ENCODE data around the gene TEKT5. TPM values are rescaled to one million over a fixed set of nuclear protein-coding genes. Genes with fewer than 3 reads are reported as not detected.
"Not testable (repeated sequence)": the region's sequence is repeated elsewhere in the genome, so short reads cannot be mapped to it uniquely, and the experiment has no call there.

The TEKT5 gene
- total RNA-seq (under 1 TPM in 1 of 2 experiments, not detected in 1; 0.68 TPM), polyA plus RNA-seq (not detected), total RNA-seq (0 to 0.98 (median 0) reads per million in 6 experiments)

DNA sequence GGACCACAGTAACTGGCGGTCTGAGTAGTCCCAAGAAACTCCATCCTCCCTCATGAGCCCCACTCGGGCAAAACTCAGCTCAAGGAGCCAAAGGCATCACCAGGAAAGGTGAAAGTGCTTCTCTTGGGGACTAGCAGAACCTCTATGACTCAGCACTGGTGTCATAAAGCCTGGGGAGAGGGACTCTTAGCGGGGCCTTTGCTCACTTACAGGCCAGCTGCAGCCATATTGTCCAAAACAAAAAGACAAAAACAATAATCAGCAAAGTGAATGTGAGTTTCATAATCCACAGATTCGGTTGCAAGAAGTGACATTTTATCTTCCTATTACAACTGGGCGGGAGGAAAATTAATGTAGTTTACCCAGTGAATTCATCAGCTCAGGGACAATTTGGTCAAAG is at the start of gene TEKT5:
TEKT5 (minus strand) TSS at position 101 of the 400 bp plus-strand sequence; CDS start at position 44, 57 bp downstream.
- Mint-ChIP-seq H3K27ac (no peak within 1 kb of the TSS), H3K4me1 (no peaks in the 10 kb centered on the region), H3K36me3 (no peaks in the 10 kb centered on the region), H3K4me3 (no peak within 1 kb of the TSS), H3K27me3 (peaks cover 15 to 52% (median 25%) of the 10 kb centered on the region in 5 donors), H3K9me3 (peaks cover 0 to 2% (median 0%) of the 10 kb centered on the region in 9 donors)
- DNase-seq (no peak), ATAC-seq (no peak)
- POLR2A ChIA-PET: no interaction called here

- H3K9me3 Mint-ChIP-seq: no peaks in the 10 kb centered on the region
- H3K4me3 Mint-ChIP-seq: peak within 1 kb of the TSS; percentile 91 to 98 (median 95)
- POLR2A ChIA-PET: interaction anchor here (0.5 to 2.1 kb wide), 8 partner anchors 10 to 1653 kb away, joined by 3 to 7 read pairs (median 4); partner anchors contain the start of genes ATF7IP2, DEXI and HAPSTR1
- peaks cover 18 to 44% (median 42%) of the 10 kb centered on the region in 4 donors for H3K4me1 Mint-ChIP-seq
- ATAC-seq (peak; percentile 89 to 94), DNase-seq (peak; percentile 93 to 100 (median 99))
- peaks cover 0 to 36% (median 6%) of the 10 kb centered on the region in 3 donors for H3K36me3 Mint-ChIP-seq
- H3K27ac Mint-ChIP-seq: peak within 1 kb of the TSS; percentile 96 to 100 (median 99)
- H3K27me3 Mint-ChIP-seq: no peaks in the 10 kb centered on the region
These were observed 49.1 kb upstream of the TEKT5 start, which contains the start of gene NUBP1 for GRCh38 chr16:10743610-10744369. TSS of gene NUBP1 (plus strand) at chr16:10743842. CDS start at chr16:10743864, 22 bp downstream.

DNA sequence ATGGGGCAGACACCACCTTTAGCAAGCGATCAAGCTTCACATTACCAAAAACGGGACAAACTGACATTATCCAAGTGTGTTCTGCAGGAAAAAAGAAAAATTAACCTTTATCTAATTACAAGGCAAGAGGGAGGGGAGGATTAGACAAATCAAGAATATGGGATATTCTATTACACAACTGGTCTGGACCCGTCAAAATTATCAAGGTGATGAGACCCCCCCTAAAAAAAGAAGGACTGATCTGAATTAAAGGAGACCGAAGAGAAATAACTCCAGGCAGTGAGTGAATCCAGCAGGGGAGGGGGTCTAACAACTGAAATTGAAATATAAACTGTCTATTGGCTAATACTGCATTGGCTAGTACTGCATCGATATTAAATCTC is 48.5 kb upstream of the TEKT5 start:
- no peak for DNase-seq
- Mint-ChIP-seq H3K27ac (peak overlapping the region; percentile 96 to 100 (median 99)), H3K9me3 (no peaks in the 10 kb centered on the region), H3K27me3 (no peaks in the 10 kb centered on the region), H3K36me3 (peaks cover 0 to 30% (median 2%) of the 10 kb centered on the region in 3 donors), H3K4me1 (peaks cover 18 to 46% (median 43%) of the 10 kb centered on the region in 4 donors), H3K4me3 (peak overlapping the region; percentile 91 to 98 (median 95))
- no peak for ATAC-seq
- POLR2A ChIA-PET: interaction anchor here (0.9 to 2.1 kb wide), 4 partner anchors 28 to 1652 kb away, joined by 3 to 7 read pairs (median 6); partner anchors contain the start of genes ATF7IP2, DEXI and HAPSTR1

DNA sequence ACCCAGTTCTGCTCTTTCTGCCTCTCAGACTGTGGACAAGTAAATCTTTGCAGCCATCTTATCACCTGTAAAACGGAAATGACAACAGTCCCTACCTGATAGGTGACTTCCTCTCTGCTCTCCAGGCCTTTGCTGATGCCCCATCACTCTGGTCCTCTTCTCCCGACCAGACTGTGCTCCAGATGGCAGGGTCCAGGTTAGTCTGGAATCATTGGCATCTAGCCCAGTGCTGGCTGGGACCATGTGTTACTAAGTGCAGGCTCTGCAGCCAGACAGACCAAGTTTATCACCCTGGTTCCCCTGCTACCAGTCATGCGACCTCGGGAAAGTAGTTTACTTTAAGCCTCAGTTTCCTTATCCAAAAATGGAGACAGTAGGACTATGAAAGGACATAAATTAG is 47.1 kb upstream of the TEKT5 start:
- ATAC-seq (no peak), DNase-seq (no peak)
- Mint-ChIP-seq H3K4me1 (peaks cover 18 to 52% (median 44%) of the 10 kb centered on the region in 4 donors), H3K4me3 (no peak overlapping the region), H3K27me3 (no peaks in the 10 kb centered on the region), H3K36me3 (peaks cover 0 to 16% (median 0%) of the 10 kb centered on the region in 3 donors), H3K27ac (peak overlapping the region in 1 of 10 donors; percentile 15), H3K9me3 (no peaks in the 10 kb centered on the region)
- POLR2A ChIA-PET: no interaction called here

DNA sequence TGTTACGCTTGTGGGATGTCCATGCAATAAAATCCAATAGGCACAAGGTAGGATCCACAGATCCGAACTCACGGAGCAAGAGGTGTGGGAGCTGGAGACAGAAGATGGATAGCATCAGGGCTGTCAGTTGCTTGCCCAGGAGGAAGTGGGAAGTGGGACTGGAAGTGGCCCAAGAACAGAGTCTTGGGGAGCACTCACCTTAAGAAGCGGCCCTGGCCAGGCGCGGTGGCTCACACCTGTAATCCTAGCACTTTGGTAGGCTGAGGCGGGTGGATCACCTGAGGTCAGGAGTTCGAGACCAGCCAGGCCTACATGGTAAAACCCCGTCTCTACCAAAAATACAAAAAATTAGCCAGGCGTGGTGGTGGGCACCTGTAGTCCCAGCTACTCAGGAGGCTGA is 46.5 kb upstream of the TEKT5 start:
- H3K9me3 Mint-ChIP-seq, DNase-seq, ATAC-seq, H3K27me3 Mint-ChIP-seq, POLR2A ChIA-PET: not testable (repeated sequence)
- H3K4me3 Mint-ChIP-seq: peak overlapping the region in 5 of 10 donors; percentile 7 to 40 (median 26)
- peaks cover 0 to 10% (median 0%) of the 10 kb centered on the region in 3 donors for H3K36me3 Mint-ChIP-seq
- H3K4me1 Mint-ChIP-seq: peaks cover 18 to 50% (median 42%) of the 10 kb centered on the region in 4 donors
- H3K27ac Mint-ChIP-seq: peak overlapping the region in 3 of 10 donors; percentile 11 to 77 (median 66)

GRCh38 chr16:10740845-10741208 is 46.1 kb upstream of the TEKT5 start:
- Mint-ChIP-seq H3K27me3 (no peaks in the 10 kb centered on the region), H3K36me3 (peaks cover 0 to 6% (median 0%) of the 10 kb centered on the region in 3 donors), H3K4me3 (peak overlapping the region in 5 of 10 donors; percentile 7 to 40 (median 27)), H3K9me3 (no peaks in the 10 kb centered on the region), H3K27ac (peak overlapping the region in 4 of 10 donors; percentile 22 to 77 (median 67)), H3K4me1 (peaks cover 18 to 49% (median 39%) of the 10 kb centered on the region in 4 donors)
- no peak for DNase-seq
- POLR2A ChIA-PET: interaction anchor here (0.6 kb wide), 1 partner anchor 234 kb away, joined by 4 read pairs; no protein-coding TSS in a partner anchor
- no peak for ATAC-seq

DNA sequence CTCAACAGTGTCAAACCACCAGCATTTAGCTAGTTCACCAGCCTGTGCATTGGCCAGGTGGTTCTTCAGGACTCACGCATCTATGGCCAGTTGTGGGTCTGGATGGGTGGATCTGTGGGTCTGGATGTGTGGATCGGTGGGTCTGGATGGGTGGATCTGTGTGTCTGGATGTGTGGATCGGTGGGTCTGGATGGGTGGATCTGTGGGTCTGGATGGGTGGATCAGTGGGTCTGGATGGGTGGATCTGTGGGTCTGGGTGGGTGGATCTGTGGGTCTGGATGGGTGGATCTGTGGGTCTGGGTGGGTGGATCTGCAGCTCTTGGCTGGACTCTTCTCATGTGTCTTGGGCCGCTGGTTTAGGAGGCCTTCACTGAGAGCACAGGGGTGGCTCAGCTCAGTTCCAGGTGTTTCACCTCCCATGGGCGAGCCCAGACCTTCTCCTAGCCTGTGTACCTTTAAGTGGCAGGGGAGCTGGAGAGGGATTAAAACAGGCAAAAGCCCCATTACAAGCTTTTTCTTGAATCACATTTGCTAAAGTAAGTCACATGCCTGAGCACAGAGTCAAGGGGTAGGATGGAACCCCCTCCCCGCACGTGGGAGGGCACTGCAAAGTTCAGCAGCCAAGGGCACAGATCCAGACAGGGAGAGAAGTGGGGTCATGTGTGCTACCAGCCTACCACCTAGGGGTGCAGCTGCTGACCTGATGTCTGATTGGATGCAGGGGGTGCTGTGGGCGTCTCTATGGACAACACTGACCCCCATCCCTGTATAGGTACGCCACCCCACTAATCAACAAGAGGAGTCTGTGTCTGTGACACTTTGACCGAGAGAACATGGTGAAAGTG is 45.5 kb upstream of the TEKT5 start:
- Mint-ChIP-seq H3K9me3 (no peaks in the 10 kb centered on the region), H3K27ac (peak overlapping the region in 5 of 10 donors; percentile 22 to 70 (median 48)), H3K4me1 (peaks cover 14 to 43% (median 33%) of the 10 kb centered on the region in 4 donors), H3K27me3 (no peaks in the 10 kb centered on the region), H3K4me3 (peak overlapping the region in 2 of 10 donors; percentile 4 to 27), H3K36me3 (peaks cover 0 to under 1% (median 0%) of the 10 kb centered on the region in 3 donors)
- POLR2A ChIA-PET: interaction anchor here (0.6 kb wide), 1 partner anchor 233 kb away, joined by 4 read pairs; no protein-coding TSS in a partner anchor
- ATAC-seq: no peak
- no peak for DNase-seq

GRCh38 chr16:10738231-10739077 is 43.7 kb upstream of the TEKT5 start:
- Mint-ChIP-seq H3K9me3 (peaks cover 0 to under 1% (median 0%) of the 10 kb centered on the region in 9 donors), H3K4me3 (peak overlapping the region in 1 of 10 donors; percentile 24), H3K36me3 (no peaks in the 10 kb centered on the region), H3K4me1 (peaks cover 8 to 31% (median 21%) of the 10 kb centered on the region in 4 donors), H3K27me3 (no peaks in the 10 kb centered on the region), H3K27ac (peak overlapping the region in 1 of 10 donors; percentile 39)
- POLR2A ChIA-PET: no interaction called here
- ATAC-seq (no peak), DNase-seq (no peak)

DNA sequence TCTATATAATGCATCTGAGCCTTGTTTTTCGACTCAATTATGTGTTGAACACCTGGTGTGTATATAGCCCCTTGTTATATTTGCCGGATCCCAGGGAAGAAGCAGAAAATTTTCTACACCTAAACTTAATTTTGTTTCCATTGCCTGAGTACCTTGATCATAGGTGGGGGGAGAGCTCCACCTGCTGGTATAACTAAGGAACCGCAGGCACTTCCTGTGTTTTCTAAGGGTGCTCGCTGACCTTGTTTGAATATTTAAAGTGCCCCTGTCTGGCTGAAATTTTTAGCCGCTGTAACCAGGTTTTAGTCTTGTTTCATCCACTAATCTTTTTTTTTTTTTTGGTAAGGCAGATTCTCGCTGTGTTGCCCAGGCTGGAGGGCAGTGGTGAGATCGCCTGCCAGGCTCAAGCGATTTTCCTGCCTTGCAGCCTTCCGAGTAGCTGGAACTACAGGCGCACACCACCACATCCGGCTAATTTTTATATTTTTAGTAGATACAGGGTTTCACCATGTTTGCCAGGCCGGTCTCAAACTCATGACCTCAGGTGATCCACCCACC is 42.4 kb upstream of the TEKT5 start:
- H3K27ac Mint-ChIP-seq: peak overlapping the region in 7 of 10 donors; percentile 40 to 87 (median 82)
- peak overlapping the region; percentile 48 to 76 (median 66) for H3K4me3 Mint-ChIP-seq
- no peaks in the 10 kb centered on the region for H3K36me3 Mint-ChIP-seq
- ATAC-seq (peak; percentile 86 to 97), DNase-seq (peak; percentile 38 to 84 (median 72))
- no peaks in the 10 kb centered on the region for H3K27me3 Mint-ChIP-seq
- POLR2A ChIA-PET: interaction anchor here (0.7 to 0.9 kb wide), 2 partner anchors 222 to 236 kb away, joined by 3 to 9 read pairs; no protein-coding TSS in a partner anchor
- peaks cover 5 to 26% (median 15%) of the 10 kb centered on the region in 4 donors for H3K4me1 Mint-ChIP-seq
- peaks cover 0 to 5% (median 0%) of the 10 kb centered on the region in 9 donors for H3K9me3 Mint-ChIP-seq

GRCh38 chr16:10731790-10732189 is 37.1 kb upstream of the TEKT5 start:
- POLR2A ChIA-PET: no interaction called here
- no peak for DNase-seq
- Mint-ChIP-seq H3K36me3 (no peaks in the 10 kb centered on the region), H3K27ac (peak overlapping the region in 1 of 10 donors; percentile 78), H3K4me1 (no peaks in the 10 kb centered on the region), H3K9me3 (peaks cover 0 to 5% (median 0%) of the 10 kb centered on the region in 9 donors), H3K4me3 (no peak overlapping the region), H3K27me3 (no peaks in the 10 kb centered on the region)
- ATAC-seq: no peak

Measured in naive thymus-derived CD8-positive, alpha-beta T cell (primary cell).